Measurements from ENCODE around the gene NR1I3.
"Not testable (repeated sequence)": the region's sequence is repeated elsewhere in the genome, so short reads cannot be mapped to it uniquely, and the experiment has no call there.

The NR1I3 gene

DNA sequence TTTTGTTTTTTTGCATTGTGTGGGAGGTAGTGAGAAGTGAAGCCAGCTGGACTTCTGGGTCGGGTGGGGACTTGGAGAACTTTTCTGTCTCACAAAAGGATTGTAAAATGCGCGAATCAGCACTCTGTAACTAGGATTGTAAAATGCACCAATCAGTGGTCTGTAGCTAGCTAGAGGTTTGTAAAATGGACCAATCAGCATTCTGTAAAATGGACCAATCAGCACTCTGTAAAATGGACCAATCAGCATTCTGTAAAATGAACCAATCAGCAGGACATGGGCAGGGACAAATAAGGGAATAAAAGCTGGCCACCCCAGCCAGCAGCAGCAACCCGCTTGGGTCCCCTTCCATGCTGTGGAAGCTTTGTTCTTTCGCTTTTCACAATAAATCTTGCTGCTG, 12.1 kb upstream of the NR1I3 start:
- DNase-seq: not testable (repeated sequence)

DNA sequence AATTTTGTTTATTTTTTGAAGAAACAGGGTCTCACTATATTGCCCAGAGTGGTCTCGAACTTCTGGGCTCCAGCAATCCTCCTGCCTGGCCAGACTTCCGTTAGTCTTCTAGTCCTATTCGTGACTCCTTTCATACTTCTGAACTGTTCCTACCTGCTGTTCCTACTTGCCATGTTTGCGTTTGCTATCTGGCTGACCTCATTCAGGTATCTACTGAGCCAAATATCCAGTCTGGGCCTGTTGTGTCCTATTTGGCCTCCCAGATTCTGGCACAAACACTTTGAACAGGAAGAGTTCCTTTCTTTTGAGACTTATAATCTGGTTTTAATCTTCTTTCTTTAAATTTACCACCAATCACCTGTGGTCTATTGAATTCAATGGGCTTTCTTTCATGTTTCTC, 6.9 kb upstream of the NR1I3 start:
- DNase-seq: no peak

DNA sequence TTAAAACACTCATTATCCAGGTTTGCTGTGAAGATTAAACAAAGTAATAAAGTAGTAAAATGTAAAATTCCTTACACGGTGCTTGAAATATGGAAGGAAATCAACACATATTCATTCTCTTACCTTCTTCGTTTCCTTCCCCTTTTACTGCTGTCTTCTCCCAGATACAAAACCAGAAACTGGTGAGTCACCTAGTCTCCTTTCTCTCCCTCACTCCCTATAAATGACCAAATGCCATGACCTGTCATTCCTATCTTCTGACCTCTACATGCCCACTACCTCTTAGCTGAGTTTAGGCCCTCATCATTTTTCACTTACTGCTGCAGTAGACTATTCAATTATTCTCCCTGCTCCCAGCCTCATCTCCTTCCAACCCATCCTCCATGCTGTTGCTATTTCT, 4.3 kb upstream of the NR1I3 start:
- no peak for DNase-seq

DNA sequence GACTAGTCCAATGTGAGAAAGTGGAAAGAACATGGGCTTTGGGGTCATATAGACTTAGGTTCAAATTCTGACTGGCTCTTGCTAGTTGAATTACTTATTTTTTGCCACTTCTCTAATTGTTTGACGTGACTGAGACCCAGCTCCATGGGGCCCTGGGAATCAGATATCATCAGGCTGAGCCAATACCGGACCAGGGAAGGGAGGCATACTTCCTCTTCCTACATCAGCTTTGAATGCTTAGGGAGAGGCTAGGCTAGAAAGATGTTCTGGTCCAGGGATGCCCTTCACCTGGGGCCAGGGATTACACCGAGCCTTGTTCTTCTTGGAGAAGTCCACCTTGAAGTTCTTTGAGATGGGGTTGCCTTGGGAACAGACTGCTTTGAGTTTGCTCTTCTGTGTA, 3.7 kb upstream of the NR1I3 start:
- DNase-seq: no peak

GRCh38 chr1:161235957-161236775, 1.8 kb downstream of the NR1I3 start:
- DNase-seq: no peak

DNA sequence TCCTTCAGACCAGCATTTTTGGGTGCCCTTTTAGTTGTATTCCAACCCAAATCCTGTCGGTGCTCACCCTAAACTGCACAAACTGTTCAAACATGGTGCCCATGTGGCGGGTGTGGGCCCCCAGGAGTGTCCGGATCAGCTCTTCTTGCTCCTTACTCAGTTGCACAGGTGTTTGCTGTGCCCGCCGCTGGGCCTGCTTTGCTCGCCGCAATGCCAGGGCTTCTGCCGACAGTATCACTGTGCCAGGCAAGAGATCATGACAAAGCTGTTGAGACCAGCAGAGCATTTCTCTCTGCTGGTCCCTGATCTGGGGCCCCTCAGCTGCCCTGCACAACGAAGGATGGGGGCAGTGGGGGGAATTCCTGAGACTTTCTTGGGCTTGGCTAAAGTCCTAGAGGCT, 4.9 kb downstream of the NR1I3 start:
- DNase-seq: no peak

DNA sequence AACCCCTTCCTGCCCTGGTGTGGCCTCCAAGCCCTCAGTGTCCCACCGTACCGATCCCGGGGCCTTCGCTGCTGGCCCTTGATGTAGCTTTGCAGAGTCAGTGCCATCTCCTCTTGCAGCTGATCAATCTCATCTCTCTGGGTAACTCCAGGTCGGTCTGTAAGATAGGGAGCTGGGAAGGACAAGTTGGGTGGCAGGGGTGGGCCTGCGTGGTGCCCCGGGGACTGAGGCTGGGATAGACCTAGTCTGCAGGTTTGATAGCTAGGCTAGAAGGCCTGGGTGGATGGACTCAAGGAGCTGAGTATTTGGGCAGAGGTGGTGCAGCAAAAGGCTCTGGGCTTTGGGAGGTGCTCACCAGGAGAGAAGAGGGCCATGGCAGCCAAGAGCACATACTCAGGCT, 7.2 kb downstream of the NR1I3 start:
- no peak for DNase-seq

DNA sequence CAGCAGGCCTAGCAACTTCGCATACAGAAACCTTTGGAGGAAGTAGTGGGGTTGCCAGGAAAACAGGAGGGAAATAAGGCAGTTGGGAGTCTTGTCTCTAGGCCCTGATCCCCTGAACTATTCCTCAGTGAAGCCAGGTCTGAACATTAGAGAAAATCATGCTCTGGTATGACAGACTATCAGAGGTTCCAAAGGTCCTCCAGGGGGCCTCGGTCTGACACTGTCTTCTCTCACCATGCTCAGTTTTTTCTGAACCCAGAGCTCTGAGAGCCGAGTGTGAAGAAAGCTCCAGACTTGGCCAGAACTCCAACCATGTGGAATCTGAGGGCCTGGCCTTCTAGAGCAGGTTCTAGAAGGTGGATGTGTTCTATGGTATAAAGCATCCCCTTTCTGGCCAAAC, 8.1 kb downstream of the NR1I3 start:
- DNase-seq: no peak

GRCh38 chr1:161228032-161228431, 10.0 kb downstream of the NR1I3 start:
- no peak for DNase-seq

DNA sequence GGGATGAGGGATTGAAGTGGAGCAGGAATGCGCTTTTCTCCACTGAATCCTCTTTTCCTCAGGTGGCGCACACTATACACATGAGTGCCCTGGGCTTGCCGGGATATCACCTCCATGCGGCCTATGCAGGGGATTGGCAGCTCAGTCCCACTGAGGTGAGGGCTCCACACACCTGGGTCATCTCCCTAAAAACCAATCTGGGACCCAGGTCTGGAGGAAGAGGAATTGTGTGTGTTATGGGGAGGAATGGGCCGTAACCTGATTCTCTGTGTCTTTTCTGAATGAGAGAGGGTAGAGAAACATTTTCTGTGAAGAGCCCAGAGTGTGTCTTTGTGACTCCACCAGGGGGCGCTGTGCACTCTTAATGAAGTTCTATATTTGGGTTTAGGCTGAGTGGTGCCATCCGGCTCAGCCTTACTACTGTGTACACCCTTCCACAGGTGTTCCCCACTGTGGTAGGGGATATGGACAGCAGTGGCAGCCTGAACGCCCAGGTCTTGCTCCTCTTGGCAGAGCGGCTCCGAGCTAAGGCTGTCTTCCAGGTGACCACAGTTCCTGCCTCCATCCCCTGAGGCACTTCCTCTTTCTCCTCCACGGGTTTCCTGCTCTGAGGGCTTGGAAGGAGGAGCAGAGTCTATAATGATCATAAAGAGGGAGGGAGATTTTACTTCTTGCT, 10.7 kb downstream of the NR1I3 start:
- DNase-seq: peak; percentile 9

GRCh38 chr1:161226759-161227158, 11.2 kb downstream of the NR1I3 start:
- DNase-seq: no peak

GRCh38 chr1:161226320-161226711, 11.7 kb downstream of the NR1I3 start:
- DNase-seq: no peak

DNA sequence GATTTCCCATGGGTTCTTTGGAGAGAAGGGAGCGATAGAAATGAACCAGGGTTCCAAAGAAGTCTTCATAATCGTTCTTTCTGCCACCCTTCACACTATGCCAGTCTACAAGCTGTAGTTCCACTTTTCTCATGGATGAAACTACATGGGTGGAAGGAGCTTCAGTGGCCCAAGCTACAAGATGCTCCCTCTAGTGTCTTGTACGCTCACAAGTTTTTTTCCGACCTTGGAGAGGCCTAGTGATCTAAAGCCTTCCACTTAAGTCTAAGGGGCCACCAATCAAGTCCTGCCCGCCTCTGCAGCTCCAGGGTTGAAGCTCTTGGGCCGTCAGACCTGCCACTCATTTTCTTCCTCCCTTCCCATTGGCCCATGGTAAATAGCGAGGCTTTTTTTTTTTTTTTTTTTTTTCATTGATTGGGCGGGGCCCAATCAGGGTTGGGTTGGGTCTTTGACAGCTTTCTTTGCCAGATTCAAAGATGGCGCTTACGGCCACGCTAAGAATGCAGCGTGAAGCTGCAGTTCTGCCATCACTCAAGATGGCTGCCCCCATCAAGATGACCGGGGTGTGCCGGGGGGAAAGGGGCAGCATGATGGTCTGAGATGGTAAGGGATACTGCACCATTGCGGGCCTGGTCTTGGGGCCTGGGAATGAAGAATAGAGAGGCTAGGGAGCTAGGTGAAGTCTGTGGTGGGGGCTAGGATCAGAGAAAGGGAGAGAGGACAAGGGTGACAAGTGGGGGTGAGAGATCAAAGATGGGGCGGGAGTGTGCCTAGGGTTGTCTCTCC, 12.3 kb downstream of the NR1I3 start, which contains the start of gene TOMM40L:
TOMM40L (plus strand) TSS at position 527 of the 786 bp plus-strand sequence. CDS start 430 bp downstream, outside the sequence.
- DNase-seq: peak; percentile 97

- no peak for DNase-seq
Observed at GRCh38 chr1:161225178-161225533, 12.8 kb downstream of the NR1I3 start.

- DNase-seq: not testable (repeated sequence)
Observed at GRCh38 chr1:161224695-161225087, 13.3 kb downstream of the NR1I3 start.

GRCh38 chr1:161223805-161224694, 14.0 kb downstream of the NR1I3 start:
- DNase-seq: no peak

- DNase-seq: no peak
Observed at GRCh38 chr1:161222175-161223019, 15.6 kb downstream of the NR1I3 start.

DNA sequence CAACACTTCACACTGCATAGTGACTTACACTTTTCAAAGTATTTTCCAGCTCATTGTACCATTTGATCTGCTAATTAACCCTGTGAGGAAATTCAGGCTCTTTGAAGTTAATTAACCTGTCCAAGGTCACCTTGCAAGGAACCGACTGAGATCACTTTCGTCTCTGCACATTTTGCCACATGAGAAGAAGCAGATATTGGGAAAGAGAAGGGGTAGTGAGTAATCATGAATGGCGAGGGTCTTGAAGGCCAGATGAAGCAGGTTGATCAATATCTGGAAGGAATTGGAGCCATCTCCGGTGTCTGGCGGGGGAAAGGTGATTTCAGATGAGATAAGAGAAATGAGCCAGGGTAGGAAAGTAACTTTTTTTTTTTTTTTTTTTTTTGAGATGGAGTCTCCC, 18.0 kb downstream of the NR1I3 start:
- DNase-seq: no peak

DNA sequence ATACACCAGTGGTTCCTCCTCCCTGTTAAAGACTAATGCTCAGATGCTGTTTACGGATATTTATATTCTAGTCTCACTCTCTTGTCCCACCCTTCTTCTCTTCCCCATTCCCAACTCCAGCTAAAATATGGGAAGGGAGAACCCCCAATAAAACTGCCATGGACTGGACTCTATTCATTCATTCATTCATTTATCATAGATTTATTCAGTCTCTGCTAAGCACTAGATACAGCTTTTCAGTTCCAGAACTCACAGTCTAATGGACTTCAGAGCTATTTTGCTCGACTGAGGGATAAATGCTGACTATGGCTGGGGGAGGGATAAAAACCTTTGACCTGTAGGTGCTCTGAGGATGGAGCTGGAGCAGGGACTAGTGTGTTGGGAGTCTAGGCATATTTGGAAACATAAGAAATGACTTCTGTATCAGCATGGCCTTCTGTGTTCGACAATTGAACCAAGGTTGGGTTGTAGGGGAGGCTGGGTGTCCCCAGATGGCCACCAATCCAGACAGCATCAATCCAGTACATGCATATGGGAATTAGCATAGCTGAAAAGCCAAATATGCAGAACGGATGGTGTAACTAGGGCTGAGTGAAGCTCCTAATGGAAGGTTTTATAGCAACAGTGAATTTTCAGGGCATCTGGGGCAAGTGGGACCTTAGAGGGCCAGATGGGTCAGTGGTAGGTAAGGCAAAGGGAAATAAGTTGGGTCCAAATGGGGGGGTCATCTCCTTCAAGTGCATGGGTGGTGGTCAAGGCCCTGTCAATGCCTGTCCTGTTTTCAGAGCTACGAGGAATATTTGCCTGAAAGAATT, 18.7 kb downstream of the NR1I3 start:
- no peak for DNase-seq

- no peak for DNase-seq
Observed at GRCh38 chr1:161218301-161219077, 19.5 kb downstream of the NR1I3 start.

All from NCI-H524 treated with DMSO at 0.1 percent for 48 hours (cell line).